HG03095 (cell line): ENCODE results near the gene MAPK4.

Source experiments
- ATAC-seq: cut with Tn5 transposase; IDR thresholded peaks from one replicate; pipeline ENCODE4 v1.9.1; 2021; ENCODE audit warnings: moderate library complexity; ENCODE audit not compliant: unreplicated experiment

MAPK4 gene

DNA sequence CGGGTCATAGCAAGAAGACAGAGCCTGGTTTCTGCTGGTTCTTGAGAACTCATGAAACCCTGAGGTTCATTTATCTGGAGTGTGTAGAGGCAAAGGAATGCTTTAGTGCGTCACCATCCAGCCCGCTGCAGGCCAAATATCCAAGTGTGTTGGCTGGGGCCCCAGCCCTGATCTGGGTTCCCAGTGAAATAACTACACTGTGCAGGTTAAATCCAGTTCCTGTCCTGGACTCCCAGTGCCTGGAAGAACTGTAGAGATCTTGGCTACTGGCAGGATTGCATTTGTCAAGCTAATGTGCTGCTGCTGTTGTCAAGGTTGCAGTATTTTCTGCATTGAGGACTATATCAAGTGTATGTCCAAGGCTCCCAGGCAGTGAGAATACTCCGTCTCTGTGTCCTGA lies 89.9 kb downstream of the MAPK4 start:
- no peak for ATAC-seq

DNA sequence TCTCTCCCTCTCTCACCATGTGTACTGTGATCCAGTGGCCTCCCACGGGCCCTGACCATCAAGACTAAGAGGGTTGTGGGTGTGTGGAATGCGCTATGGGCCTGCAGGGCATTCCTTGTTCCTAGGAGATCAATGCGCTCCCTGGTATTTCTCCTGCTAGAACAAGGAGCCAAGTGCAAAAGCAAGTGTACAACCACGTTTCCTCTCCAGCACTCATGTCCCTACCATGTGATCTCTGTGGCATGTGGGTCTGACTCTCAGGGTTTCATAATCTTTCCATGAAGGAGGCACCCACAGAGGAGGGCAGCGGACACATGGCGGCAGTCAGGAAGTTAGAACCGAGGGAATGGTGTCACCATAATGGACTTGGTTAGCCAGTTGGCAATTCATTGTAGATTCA lies 91.4 kb downstream of the MAPK4 start:
- ATAC-seq = no peak

DNA sequence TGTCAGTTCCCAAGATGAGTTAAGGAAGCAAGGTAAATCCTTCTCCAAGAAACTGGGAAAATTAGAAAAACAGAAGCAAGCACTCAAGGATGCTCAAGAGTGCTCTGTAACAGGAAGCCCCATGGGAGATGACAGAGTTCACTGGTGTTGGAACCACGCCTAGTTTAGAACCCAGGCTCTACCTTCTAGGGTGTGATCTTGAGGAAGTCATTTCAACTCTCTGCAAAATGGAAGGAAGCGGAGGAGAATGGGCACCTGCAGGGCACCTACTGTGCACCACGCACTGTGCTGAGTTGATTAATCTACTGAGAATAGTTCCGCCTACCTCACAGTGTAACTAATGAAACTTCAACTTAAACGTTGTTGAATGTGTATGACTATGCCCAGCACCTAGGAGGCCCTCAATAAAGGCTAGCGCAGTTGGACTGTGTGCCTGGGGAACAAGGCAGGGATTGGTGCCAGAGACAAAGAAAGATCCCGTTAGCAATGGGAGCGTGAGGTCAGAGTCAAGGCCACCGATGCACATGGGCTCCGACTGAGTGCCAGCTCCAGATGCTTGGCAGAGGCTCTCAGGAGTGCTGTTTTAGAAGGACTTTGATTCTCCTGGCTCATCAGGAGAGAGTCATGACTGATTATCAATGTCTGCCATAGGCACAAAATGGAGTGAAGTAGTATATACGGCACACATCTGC lies 93.7 kb downstream of the MAPK4 start:
- no peak for ATAC-seq

DNA sequence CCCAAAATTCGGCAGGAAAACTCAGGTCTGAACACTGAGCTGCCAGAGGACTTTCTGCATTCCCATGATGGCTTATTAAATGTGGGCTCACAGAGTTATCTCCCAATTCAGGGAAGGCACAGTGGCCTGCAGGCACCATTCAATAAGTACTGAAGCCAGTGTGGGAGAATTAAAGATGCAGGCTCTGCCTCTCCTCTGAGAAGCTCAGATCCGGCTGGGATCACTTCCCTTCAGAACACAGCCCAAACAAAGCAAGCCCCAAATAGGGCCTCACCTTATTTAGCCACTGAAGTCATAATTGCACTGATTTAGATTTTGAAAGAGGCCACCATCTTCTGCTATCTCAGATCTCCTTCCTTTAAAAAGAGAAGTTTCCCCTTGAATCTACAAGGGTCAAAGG lies 94.3 kb downstream of the MAPK4 start:
- no peak for ATAC-seq

DNA sequence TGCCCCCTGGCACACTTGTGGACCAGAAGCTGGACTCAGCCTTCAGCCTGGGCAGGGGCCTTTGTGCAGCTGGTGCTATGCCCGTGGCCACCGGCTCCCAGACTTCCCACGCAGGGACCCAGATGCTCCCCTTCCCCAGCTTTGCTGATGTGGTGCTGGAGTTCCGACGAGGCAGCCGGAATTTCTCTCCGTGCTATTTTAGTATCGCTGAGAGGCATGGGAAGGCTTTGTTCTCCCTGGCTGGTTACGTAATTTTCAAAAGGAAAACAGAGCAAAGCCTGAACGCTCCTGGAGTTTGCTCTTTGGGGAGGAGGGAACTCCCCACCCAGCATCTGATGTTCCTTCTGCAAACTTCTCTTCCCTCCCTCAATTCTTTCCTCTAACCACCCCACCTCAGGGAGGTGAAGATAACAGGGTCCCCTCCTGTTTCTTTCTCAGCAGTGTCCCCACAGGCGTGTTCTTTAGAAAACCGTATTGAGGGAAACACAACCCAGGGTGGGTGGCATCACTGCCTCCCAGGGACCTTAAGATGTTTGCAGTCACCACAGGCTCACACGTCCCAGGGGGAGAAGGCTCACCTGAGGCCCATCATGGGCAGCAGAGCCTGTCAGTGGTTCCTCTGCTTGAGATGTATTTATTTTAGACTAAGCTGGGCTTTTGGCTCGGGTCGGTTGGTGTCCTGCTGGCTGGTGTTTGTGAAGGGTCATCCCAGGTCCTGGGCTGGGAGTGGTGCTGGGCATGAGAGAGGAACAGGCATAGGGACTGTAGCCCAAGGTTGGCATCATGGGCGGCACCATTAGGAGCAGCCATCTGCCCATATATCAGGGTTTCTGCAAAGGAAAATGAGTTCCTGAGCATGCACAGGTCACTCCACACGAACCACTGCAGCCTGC lies 95.0 kb downstream of the MAPK4 start:
- no peak for ATAC-seq

DNA sequence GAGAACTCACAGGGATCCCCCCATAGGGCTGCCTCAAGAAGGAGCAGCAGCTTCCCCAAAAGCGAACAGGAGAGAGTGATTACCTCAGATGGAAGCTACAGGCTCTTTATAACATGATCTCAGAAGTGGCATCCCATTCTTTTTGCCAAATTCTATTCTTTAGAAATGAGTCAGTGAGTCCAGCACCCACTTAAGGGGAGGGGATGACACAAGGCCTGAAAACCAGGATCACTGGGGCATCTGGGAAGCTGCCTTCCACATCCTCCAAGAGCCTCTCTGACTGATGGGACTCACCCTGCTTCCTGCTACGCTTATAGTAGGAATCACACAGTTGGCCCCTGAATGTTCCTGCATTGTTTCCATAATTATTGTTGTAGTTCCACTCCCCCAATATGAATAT lies 96.5 kb downstream of the MAPK4 start:
- no peak for ATAC-seq

DNA sequence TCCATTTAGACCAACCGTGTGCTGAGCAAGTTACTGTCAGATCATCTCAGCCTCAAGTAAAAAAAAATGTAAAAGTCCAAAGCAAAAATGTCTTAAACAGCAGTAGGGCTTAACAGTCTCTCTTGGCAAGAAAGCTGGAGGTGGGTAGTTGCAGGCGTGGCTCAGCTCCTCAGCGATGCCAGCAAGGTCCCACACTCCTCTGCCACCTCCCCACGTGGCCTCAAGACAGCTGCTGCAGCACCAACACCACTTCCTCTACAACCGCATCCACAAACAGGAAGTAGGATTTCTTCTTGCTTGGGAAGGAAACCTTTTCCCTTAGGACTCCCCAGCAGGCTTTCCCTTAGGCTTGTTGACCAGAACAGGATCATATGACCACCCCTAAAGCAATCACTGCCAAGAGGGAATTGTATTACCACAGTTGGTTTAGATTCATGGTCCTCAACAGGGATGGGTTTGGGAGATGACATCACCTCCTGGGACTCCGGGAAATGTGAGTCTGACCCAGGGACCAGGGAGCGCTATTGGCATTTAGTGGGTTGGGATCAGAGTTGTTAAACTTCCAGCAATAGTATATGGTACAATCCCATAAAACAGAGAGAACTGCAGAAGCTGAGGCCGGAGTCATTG lies 97.1 kb downstream of the MAPK4 start:
- no peak for ATAC-seq

DNA sequence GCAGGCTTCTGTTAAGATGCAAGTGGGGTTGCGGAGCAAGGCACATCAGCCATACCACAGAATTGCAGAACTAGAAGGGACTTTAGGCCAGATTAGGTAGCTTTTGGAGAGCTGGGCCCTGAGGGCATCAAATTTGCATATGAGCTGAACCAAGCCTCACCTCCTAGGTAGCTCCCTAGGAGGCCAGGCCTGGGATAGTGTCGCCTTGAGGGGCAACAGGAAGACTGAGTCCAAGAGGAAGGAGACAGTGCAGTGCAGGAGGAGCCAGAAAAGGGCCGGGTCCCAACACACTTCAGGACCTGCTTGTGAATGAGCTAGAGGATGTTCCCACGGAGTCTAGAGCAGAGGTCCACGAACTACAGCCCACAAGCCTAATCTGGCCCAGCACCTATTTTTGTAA lies 98.7 kb downstream of the MAPK4 start:
- ATAC-seq = no peak

DNA sequence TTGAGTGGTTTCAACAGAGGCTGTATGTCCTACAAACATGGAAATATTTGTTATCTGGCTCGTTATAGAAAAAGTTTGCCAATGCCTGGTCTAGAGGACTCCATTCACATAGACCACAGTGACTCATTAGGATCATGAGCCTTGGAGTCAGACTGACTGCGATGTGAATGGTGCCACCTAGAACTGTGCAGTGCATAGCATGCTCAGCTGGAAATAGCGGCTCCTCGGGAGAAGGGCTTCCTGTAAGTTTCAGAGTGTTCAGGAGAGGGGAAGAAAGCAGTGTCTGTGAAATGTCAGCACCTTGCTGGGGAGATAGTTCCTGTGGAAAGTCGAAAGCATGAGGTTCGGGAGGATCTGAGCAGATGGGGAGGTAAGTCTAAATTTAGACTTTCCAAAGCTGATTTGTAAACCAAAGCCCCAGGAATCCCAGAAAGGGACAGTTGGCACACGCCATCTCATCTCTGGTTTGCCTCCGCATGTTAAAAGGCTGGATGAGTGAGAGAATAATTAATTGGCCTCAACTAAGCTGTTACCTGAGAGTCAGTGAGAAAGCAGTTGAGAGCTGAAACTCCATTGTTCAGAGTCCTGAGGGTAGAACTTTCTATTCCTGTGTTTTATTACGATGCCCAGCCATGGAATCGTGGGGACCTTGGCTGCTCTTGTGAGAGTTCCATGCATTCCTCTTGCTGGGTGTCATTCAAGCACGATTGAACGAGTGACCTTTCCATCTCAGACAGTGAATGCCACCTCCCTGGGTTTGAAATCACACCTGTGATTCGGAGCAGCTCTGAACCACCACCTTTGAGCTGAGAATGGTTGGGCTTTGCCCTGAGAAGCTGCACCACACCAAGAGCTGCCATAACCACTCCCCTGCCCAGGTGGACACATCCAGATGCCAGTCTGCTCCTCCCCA lies 99.5 kb downstream of the MAPK4 start:
- ATAC-seq = no peak

DNA sequence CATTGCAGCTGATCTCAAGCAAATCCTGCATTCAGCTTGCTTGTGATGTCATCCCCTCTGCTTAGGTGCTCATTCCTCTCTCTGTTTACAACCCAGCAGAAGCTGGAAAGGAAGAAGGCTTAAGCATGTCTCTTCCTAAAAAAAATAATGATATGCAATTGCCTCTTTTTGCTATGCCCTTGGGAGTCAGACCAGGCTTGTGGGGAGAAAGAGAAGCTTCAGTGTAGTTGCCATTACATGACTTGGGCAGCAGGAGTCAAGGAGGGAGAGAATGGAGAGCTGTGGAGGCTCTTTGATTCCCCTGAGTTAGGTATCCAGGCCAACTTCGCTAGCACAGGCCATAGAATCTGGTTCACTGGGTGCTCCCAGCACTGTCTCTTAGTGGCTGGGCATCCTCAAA lies 101.1 kb downstream of the MAPK4 start:
- no peak for ATAC-seq

DNA sequence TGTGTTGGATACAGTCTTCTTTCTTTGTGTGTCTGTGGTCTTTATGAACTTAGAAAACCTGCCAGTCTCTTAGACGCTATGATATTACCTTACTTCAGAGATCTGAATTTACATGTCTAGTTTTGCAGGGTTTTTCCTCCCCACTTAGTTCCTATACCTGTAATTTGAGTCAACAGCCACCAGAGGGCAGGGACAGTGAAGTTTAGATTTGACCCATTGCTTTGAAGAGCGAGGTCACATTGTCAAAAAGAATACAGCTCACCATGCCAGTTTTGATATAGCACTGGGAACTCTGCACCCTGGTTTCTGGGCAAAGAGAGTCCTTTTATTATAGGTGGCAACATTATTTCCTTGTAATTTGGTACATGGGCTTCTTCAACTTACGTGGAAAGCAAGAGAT lies 102.3 kb downstream of the MAPK4 start:
- no peak for ATAC-seq

DNA sequence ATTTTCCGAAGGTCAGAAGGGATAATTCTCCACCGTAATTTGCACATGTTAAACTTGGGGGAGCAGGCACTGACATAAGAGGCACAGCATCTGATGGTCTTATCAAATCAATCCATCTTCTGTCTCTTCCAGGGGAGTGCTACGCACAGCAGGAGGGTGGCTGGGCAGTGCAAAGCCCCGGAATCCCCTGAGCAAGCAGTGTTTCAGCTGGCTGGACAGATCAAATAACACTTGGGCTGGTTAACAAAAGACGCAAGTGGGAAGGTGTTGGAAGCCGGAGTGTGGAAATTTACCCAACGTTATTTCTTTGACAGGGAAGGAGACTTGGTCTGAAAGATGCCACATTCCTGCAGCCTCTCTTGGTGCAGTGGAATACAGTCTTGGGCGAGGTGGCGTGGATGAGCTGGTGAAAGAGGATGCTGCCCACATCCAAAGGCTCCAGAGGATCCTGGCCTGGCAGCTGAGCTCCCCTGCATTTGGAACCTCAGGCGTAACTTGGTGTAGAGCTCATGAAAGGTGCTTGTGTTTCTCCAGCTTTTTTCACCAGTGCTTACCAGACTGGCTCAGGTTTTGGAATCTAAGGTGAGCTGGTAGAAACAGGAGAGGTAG lies 103.0 kb downstream of the MAPK4 start:
- no peak for ATAC-seq

DNA sequence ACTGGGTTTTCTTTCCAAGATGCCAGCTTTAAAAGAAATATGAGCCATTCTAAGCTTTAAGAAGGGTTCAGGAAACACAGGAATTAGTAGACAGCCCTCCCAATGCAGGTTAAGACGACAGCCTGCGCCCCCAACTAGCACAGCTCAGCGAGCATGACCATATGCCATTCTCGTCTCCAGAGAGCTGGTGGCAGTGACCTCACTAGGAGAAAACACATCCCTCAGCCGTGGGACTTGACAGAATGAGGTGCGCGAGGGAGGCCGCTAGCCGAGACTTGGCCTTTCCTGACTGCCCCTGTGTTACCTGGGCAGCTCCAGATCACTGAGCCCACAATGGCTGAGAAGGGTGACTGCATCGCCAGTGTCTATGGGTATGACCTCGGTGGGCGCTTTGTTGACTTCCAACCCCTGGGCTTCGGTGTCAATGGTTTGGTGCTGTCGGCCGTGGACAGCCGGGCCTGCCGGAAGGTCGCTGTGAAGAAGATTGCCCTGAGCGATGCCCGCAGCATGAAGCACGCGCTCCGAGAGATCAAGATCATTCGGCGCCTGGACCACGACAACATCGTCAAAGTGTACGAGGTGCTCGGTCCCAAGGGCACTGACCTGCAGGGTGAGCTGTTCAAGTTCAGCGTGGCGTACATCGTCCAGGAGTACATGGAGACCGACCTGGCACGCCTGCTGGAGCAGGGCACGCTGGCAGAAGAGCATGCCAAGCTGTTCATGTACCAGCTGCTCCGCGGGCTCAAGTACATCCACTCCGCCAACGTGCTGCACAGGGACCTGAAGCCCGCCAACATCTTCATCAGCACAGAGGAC lies 103.9 kb downstream of the MAPK4 start:
- no peak for ATAC-seq

DNA sequence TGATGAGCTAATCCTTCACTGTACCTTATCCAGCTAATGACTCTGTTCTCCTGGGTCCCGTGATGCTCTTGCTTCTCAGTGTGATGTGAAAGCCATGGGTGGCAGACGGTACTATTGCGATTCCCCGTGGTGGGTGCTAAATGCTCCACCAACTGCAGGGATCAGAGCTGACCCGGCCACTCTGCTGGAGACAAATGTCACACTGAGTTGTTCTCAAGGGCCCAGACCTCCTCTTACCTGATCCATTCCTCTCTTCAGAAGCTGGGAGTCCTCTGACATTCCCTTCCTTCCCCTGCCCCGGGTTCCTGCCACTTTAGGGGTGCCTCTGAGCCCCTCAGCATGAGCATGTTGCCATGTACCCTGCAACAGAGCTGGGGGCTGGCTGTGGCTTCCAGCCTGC lies 105.1 kb downstream of the MAPK4 start:
- no peak for ATAC-seq

DNA sequence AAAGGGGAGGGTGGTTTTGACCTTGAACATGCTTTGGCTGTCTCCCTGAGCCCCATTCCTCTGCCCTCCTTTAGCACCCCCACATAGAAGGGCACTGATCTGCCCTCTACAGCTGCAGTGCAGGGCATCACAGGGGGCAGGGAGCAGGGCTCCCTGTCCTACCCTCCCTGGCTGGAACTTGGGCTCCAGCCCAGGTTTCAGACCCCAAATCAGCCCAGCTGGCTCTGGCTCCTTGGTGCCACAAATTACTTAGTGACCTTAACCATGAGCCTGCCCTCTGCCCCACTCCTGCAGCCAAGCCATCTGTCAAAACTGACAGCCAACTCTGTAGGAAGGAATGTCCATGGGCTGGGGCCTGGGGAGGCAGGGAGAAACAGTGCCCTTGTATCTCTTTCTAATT lies 105.6 kb downstream of the MAPK4 start:
- ATAC-seq = no peak

DNA sequence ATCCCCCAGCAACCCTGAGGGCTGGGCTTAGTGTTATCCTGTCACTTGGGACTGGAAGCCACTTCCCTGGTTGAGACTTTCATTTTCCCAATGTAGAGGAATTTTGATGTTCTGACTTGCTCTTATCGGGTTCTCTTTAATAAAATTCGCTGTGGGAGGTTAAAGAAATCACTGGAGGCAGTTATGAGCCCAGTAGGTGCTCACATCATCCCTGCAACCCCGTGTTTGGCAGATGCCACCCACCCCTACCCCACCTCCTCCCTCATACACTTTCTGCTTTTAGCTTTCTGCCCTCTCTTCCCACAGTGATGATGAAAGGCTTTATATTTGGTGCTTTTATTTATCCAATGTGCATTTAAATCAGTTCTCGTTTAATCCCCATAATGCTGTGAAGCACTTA lies 106.6 kb downstream of the MAPK4 start:
- ATAC-seq = no peak

DNA sequence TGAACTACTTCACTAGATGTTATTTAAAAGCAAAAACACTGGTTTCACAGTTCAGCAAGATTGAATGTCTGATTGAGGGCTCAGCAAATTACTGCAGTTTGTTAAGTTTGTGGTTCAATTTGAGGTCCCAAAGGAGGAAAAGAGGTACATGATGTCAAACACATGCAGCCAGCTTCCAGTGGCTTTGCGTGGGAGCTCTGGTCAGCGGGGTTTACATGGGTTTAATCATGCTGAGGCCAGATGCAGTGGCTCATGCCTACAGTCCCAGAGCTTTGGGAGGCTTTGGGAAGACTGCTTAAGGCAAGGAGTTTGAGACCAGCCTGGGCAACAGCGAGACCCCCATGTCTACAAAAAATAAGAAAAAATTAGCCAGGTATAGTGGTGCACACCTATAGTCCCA lies 111.5 kb downstream of the MAPK4 start:
- no peak for ATAC-seq

DNA sequence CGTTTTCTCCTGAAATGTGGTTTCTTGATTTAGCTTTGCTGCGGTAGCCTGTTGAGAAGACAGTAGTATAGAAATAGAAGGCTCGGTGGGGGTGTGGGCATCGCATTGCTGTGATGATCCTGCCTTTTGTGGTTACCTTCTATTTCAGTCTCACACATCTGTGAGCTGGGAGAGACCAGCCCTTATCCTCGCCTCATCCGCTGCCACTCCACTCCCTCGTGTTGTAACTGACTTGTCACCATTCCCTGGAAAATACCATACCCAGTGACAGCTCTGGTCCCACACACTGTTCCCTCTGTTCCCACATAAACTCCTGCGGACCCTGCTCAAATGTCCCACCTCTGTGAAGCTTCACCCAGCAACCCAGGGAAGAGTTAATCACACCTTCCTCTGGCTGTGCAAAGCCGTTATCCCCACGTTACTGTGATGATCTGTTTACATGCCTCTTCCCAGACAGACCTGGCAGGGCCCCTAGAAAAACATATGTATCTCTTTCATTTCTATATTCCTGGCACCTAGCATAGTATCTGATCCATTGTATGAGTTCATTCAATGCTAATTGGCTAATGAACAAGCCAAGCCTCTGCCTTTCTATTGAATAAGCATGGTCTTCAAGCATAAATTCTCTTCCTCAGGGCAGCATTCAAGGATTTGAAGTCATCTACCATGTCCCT lies 114.6 kb downstream of the MAPK4 start:
- no peak for ATAC-seq

DNA sequence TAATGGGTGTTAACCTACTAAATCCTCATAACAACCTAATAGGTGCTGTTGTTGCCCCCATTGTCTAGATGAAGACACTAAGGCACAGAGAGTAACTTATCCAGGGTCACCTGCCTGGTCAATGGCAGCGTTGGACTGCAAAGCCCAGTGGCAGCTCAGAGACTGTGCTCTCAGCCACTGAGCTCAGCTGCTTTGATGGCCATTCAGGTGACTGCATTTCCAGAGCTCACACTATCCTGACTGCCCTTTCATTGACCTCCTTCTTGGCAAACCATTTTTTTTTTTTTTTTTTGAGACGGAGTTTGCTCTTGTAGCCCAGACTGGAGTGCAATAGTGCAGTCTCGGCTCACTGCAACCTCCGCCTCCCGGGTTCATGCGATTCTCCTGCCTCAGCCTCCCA lies 115.2 kb downstream of the MAPK4 start:
- no peak for ATAC-seq
